Forelimb muscle (tissue), 1 donor: ENCODE data around the gene DDTL. TPM values are rescaled to one million over a fixed set of nuclear protein-coding genes. Genes with fewer than 3 reads are reported as not detected.
"Not testable (repeated sequence)": the region's sequence is repeated elsewhere in the genome, so short reads cannot be mapped to it uniquely, and the experiment has no call there.

Experiments
- DNase-seq: peaks from one replicate; pipeline ENCODE4 v3.0.0-alpha.2; 2013; ENCODE audit warnings: low read depth
- polyA plus RNA-seq: library from polyadenylated mRNA; unstranded; fragments of 120-200 nt; gene quantifications from one replicate; pipeline ENCODE4 v1.2.1, GENCODE V29; 2013; ENCODE audit not compliant: insufficient read length

The DDTL gene
- polyA plus RNA-seq = 4.6 TPM

DNA sequence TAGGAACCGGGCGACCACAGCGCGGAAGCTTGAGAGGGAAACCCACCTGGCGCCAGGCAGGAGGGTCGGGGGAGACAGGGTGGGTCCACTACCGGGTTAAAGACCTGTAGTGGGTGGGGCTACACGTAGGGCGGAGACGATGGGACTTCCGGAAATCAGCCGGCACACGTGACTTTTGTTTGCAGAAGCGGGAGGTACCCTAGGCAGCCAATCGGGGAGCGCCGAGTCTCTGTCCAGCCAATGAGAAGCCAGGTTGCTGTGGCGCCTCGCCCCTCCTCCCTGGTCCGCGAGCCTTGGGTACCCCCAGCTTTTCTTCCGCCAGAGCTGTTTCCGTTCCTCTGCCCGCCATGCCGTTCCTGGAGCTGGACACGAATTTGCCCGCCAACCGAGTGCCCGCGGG, at the start of gene DDTL:
Gene DDTL (plus strand): TSS at position 321 of the 400 bp plus-strand sequence. CDS start 27 bp downstream, at position 348.
- DNase-seq = not testable (repeated sequence)

DNA sequence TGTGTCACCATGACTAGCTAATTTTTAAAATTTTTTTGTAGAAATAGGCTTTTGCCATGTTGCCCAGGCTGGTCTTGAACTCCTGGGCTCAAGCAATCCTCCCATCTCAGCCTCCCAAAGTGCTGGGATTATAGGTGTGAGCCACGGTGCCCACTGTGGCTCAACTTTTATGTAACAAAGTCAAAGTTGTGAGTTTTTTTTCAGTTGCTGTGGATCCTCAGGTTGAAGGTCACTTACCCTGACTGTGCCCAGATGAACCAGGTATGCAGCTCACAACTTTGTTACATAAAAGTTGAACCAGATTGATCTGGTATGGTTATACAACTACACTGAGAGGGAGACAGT, 46.4 kb upstream of the DDTL start:
- DNase-seq = not testable (repeated sequence)

DNA sequence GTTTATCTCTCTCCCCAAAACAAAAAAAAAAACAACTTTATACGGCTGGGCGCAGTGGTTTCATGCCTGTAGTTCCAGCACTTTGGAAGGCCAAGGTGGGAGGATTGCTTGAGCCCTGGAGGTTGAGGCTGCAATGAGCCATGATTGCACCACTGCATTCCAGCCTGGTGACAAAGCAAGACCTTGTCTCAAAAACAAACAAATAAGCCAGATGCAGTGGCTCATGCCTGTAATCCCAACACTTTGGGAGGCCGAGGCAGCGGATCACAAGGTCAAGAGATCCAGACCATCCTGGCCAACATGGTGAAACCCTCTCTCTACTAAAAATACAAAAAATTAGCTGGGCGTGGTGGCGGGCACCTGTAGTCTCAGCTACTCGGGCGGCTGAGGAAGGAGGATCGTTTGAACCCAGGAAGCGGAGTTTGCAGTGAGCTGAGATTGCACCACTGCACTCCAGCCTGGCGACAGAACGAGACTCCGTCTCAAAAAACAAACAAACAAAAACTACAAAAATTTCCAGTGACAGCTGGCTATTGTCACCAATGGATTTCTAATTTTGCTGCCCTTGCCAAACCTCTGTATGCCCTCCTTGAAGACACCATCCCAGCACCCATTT, 45.0 kb upstream of the DDTL start:
- DNase-seq = not testable (repeated sequence)

DNA sequence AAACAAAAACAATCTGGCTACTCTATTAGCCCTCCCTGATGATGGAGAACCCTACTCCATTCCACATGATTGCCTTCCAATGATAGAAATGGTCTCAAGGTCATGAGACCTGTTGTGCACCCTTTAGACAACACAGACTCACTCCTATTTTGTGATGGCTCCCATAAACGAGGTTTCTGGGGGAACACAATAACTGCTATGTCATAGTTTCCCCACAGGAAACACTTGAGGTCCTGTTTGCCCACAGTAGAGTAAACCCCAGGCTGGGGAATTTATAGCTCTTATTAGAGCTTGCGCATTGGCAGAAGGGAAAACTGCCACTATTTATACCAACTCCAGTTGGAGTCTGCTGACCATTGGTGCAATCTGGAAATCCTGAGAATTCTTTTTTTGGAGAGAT, 43.8 kb upstream of the DDTL start:
- no peak for DNase-seq

DNA sequence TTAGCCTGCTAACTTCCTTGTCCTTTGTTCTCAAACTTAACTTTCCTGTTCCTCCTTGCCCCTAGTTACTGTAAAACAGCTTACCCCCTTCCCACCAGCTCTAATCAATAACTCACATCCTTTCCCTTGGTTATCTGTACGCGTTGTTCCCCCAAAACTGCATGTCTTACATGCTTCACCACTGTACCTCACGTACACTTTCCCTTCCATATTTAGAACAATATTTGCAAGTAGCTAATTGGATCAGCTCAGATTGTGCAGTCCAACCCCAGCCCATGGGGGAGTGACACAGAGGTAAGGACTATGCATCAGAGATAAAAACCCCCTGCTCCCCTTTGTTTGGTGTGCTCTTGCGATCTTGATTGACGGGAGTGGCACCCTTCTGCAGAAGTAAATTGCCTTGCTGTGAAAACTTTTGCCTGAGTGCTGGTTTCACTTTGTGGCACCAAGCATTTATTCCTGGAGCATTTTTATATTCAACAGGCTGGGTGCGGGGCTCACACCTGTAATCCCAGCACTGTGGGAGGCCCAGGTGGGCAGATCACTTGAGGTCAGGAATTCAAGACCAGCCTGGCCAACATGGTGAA, 41.6 kb upstream of the DDTL start:
- DNase-seq = no peak

DNA sequence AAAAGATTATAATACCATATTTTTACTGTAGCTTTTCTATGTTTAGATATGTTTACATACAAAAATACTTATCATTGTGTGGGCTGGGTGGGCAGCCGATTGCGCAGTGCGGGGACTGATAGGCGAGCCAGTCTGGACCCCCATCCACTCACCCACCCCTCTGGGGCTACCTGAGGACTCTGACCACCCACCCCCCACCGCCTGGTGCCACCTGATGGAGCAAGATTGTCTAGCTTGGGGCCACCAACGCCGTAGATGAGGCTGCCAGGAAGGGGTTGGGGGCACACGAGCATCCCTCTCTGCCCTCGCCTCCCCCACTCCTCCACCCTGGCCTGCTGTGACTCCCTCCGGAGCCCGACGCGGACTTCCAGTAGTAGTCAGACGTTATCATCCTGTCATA, 40.1 kb upstream of the DDTL start:
- DNase-seq = no peak

DNA sequence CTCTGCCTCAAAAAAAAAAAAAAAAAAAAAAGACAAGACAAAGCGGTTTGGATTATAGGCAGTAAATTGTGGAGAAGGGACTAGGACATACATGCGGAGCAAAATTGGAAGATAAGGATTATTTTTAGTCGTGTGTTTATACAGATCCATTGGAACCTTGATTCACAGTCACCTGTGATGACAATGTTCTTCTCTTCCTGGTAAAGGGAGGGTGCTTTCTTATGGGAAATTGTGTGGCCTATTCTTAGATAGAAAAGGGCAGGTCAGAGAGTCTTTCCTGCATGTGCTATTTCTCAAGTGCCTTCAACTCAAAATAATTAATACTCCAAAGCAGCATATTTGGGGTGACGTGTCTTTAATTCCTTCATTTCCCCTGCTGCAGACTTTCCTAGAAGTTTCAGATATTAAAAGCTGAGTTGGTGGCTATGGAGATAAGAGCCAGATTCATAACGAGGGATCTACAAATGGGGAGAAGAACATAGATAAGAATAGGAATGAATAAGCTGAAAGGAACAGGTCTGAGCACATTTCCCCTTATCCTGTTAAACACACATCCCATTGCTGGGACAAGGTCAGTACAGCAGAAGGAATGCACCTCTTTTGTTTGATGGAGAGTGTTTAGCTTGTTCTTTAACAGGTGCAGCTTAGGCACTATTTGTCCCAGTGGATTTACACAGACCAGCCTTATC, 28.2 kb upstream of the DDTL start:
- DNase-seq = no peak

DNA sequence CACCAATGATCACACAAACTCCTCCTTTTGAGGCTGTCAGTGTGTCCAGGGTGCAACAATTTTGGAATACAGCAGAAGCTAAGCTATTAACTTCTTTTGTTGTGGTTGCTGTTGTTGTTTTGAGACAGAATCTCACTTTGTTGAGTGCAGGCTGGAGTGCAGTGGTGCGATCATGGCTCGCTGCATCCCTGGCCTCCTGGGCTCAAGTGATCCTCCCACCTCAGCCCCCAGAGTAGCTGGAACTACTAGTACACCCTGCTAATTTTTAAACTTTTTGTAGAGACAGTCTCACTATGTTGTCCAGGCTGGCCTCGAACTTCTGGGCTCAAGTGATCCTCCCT, 27.7 kb upstream of the DDTL start:
- no peak for DNase-seq

DNA sequence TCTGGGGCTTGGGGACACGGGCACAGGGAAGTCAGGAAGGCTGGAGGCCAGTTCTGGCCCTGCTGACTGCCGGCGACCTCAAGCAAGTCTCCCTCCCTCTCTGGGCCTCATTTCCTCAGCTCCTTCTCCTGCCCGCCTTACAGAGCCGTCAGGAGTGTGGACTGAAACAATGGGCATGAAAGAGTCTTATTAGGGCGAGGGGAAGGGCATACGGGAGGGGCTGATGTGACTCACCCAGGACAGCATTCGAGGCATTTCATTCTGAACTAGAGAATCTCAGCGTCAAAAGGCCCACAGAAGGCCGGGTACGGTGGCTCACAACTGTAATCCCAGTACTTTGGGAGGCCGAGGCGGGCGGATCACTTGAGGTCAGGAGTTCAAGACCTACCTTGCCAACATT, 26.5 kb upstream of the DDTL start:
- not testable (repeated sequence) for DNase-seq

DNA sequence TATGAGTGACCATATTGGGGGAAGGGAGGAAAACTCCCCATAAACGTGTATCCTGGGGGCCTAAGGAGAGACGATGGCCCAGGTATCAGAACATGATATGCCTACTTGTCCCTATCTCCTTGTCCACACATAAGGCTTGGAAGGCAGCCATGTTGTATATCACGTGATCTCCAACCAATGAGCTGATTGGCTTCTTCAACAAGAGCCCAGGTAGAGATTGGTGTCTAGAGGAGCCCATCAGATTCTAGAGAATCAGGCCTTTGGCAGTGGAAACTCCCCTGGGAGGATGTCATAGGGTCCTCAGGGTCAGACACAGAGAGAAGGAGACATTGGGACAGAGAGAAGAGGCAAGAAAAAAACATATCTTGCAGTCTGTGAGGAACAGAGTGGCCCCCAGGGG, 19.3 kb upstream of the DDTL start:
- DNase-seq = not testable (repeated sequence)

DNA sequence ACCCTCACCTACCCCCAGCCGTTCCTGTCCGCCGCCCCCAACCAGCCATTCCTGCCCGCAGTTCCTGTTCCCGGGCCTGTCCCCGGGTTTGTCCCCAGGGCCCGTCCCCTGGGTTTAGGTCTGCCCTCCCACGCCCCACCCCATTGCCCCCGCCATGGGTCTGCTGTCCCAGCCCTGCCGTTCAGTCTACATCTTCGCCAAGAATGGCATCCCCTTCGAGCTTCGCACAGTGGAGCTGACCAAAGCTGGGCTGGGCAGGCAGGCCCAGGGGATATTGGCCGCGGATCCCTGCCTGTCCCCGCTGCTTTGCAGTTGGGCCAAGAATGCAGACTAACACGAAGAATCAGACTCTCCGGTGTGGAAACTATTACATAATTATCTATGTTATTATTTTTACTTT, 16.9 kb upstream of the DDTL start:
- DNase-seq = not testable (repeated sequence)

DNA sequence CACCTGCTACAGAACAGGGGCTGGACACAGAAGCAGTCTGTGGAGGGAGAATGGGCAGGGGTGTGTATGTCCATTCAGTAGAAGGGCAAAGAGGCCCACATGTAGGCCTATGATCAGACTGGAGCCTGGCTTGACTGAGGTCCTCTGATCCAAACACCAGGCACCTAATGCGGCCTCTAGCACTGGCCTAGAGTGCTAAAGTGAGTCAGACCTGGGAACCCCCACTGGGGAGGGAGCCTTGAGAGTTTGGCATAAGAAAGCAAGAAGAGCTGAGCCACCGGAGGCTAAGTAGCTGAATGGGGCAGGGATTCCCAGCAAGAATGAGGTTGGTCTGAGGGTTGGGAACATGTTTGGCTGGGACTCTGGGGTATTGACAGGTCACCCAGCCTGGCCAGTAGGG, 15.3 kb upstream of the DDTL start:
- DNase-seq = not testable (repeated sequence)

DNA sequence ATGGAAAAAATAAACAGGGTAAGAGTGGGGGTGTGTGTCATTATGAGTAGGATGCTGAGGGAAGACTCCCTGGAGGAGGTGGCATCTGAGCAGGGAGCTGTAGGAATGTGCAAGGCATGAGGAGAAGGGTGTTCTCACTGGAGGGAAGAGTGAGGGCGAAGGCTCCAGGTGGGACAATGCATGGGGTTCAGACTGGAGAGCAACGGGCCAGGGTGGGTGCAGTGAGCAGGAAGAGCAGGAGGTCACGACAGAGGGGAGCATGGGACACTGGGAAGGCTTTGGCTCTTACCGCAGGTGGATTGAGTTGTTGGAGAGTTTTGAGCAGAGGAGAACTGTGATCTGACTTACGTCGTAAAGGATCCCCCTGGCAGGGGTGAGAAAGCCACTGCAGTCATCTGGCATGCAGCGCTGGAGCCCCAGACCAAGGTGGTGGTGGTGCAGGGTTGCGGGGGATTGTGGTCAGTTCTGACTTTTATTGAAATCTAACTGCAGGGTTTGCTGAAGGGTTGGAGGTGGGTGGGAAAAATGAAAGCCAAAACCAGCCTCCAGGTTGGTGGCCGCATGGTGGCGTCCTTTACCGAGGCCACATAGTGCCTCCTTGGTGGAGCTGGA, 13.8 kb upstream of the DDTL start:
- not testable (repeated sequence) for DNase-seq

DNA sequence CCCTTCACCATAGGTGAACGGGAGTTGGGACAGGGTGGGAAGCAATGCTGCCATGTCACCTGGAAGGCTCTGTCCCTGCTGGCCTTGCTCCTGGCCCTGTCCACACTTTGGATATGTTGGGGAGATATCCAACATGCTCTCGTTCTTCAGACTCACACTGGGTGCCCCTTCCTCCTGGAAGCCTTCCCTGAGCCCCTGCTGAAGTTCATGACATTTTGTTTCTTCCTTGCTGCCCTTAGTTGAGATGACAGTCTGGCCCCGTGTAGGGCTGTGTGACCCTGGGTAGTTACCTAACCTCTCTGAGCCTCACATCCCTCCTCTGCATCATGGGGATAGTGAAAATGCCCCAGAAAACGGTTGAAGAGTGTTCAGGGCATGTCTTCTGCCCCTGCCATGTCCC, 13.2 kb upstream of the DDTL start:
- DNase-seq = not testable (repeated sequence)

DNA sequence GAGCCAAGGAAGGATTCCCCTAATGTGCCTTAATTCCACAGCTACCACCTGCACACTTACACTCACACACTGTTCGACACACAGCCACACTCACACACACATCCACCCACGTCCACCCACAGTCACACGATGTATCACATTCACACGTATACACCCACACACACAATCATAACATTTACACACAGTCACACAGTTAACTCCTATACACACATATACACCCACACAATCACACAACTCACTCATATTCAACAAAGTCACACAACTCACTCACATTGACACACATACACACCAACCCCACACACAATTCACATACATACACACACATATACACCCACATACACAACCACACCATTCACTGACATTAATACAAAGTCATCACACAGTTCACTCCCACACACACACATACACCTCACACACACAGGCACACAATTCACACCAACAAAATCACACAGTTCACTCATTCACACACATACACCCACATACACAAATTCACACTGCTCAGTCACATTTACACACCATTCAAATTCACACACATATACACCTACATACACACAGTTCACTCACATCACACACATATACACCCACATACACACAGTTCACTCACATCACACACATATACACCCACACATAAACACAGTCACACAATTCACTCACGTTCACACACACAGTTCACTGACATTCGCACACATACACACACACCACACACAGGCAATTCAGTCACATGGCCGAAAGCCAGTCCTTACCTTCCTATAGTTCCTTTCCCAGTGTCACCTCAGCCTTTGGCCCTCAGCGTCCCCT, 12.3 kb upstream of the DDTL start:
- not testable (repeated sequence) for DNase-seq

DNA sequence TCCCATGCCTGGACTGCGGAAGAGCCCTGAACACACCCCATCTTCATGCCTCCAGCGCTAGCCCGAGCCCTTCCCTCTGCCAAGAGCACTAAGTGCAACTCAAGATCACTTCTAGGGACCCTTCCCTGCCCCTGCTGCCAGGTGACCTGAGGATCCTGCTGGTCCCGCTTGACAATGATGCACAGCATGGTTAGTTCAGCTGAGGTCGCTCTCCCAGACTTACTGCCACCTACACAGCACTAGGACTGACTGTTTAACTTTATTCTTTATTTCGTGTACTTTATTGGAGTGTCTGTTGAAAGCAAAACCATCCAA, 11.7 kb upstream of the DDTL start:
- not testable (repeated sequence) for DNase-seq

DNA sequence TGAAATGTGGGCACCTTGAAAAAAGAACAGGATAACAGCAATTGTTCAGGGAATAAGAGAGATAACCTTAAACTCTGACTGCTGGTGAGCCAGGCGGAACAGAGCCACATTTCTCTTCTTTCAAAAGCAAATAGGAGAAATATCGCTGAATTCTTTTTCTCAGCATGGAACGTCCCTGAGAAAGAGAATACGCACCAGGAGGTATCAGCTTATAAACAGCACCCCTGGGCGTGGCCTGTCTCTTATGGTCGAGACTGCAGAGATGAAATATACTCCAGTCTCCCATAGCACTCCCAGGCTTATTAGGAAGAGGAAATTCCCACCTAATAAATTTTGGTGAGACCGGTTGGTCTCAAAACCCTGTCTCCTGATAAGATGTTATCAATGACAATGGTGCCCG, 10.8 kb upstream of the DDTL start:
- not testable (repeated sequence) for DNase-seq

DNA sequence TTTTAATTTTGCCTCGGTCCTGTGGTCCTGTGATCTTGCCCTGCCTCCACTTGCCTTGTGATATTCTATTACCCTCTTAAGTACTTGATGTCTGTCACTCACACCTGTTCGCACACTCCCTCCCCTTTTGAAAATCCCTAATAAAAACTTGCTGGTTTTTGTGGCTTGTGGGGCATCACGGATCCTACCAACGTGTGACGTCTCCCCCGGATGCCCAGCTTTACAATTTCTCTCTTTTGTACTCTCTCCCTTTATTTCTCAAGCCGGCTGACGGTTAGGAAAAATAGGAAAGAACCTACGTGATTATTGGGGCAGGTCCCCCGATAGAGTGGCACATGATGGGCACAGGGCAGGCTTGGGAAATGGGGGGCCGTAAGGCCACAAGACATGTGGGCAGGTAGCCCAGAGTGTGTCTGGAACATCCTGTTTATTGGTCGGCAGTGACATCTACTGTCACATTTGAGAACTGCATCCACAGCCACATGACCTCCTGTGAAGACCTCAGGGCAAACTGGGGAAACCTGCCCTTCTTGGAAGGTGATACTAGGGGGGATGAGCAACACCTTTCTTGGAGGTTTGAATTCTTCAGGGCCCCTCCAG, 10.3 kb upstream of the DDTL start:
- peak; percentile 50 for DNase-seq

DNA sequence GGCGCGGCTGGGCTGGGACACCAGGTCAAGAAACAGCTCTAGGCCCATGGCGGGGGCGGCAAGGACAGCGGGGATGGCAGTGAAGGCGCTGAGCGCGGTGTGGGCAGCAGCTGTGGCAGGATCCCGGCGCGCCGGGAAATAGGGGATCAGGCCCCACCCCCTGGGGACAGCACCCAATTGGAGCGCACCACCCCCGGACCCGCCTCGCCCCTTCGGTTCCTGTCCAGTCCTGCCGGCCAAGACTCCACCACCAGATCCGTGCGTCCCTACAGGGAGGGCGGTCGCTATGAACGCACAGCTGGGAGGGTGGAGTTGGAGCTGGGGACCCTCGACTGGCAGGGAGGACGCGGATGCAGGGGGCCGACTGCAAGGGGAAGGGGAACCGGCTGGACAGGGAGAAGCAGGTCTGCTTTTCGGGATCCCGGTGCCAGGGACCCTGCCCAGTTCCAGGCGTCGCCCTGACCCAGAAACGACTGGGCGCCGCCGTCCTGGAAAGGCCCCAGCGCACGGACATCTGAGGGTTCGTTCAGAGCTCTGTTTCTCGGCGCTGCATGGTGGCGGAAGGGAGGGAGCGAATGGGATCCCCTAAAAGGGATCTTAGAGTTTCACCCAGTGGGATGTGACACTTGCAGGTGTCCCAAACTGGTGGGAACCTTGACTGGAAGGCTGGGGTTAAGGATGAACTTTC, 5.5 kb upstream of the DDTL start, which contains the start of gene GSTT2B:
Gene GSTT2B (minus strand): TSS at position 112 of the 688 bp plus-strand sequence. CDS start 64 bp downstream, at position 48.
- DNase-seq = not testable (repeated sequence)

DNA sequence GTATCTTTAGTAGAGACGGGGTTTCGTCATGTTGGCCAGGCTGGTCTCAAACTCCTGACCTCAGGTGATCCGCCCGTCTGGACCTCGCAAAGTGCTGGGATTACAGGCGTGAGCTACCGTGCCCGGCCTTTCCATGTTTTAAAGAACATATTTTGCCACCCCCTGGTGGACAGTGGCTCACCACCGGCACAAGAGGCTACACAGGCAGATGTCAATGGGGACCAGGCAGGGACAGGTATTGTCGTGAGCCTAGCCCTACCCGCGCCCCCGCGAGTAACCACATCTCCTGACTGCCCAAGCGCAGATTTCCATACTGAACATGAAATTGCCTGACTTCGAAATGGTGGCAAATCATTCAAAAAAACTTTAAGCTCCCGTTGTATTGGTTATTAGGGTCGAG, 594 bp upstream of the DDTL start:
- not testable (repeated sequence) for DNase-seq

DNA sequence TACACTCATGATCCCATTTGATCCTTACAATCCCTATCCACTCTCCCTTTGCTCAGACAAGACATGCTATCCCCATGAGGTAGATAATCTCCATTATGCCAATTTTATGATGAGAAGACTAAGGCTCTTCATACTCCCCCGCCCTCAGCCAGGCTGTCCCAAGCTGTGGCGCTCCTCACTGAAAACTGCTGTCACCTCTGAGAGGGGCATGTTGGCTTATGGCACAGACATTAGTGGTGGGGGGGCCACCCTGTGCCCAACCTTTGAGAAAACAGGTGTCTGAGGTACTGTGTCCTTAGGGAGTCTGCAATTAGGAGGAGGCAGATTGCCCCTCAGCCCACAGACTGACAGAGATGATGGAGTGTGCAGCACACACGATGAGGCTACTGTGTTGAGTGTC, 2.4 kb downstream of the DDTL start:
- DNase-seq = no peak
